Skeletal muscle cell (primary cell): ENCODE results near the gene NACA.
"Not testable (repeated sequence)": the region's sequence is repeated elsewhere in the genome, so short reads cannot be mapped to it uniquely, and the experiment has no call there.

Source experiments
- DNase-seq: peaks from one replicate; pipeline ENCODE4 v3.0.0-alpha.2; 2010; ENCODE audit warnings: low read depth
- H3K4me3 ChIP-seq: 2 replicates; pipeline ENCODE4 v1.5.1; 2011; ENCODE audit warnings: low read depth, mild to moderate bottlenecking, control low read depth, low read length, moderate library complexity

NACA gene

GRCh38 chr12:56726196-56726675, 1.1 kb upstream of the NACA start:
- not testable (repeated sequence) for DNase-seq, H3K4me3 ChIP-seq

GRCh38 chr12:56725723-56726102, 614 bp upstream of the NACA start:
- no peak for DNase-seq
- H3K4me3 ChIP-seq: peak overlapping the region; percentile 100

- DNase-seq: no peak
- peak overlapping the region; percentile 100 for H3K4me3 ChIP-seq
Observed at GRCh38 chr12:56724701-56724971, 463 bp downstream of the NACA start.

- H3K4me3 ChIP-seq: peak overlapping the region; percentile 100
- DNase-seq: peak; percentile 60
Observed at GRCh38 chr12:56723889-56724700, 1.0 kb downstream of the NACA start.

GRCh38 chr12:56723352-56723751, 1.7 kb downstream of the NACA start:
- DNase-seq: no peak
- peak overlapping the region; percentile 100 for H3K4me3 ChIP-seq

GRCh38 chr12:56722832-56723231, 2.3 kb downstream of the NACA start:
- H3K4me3 ChIP-seq: peak overlapping the region; percentile 100
- no peak for DNase-seq

- H3K4me3 ChIP-seq: peak overlapping the region; percentile 100
- DNase-seq: no peak
Observed at GRCh38 chr12:56721721-56722120, 3.4 kb downstream of the NACA start.

- no peak overlapping the region for H3K4me3 ChIP-seq
- DNase-seq: no peak
Observed at GRCh38 chr12:56721216-56721615, 3.9 kb downstream of the NACA start.

- H3K4me3 ChIP-seq: no peak overlapping the region
- DNase-seq: no peak
Observed at GRCh38 chr12:56720731-56721151, 4.4 kb downstream of the NACA start.

- DNase-seq: no peak
- no peak overlapping the region for H3K4me3 ChIP-seq
Observed at GRCh38 chr12:56719056-56719455, 6.0 kb downstream of the NACA start.

- H3K4me3 ChIP-seq: no peak overlapping the region
- no peak for DNase-seq
Observed at GRCh38 chr12:56718636-56719035, 6.5 kb downstream of the NACA start.

- no peak overlapping the region for H3K4me3 ChIP-seq
- no peak for DNase-seq
Observed at GRCh38 chr12:56718149-56718548, 7.0 kb downstream of the NACA start.

- no peak overlapping the region for H3K4me3 ChIP-seq
- no peak for DNase-seq
Observed at GRCh38 chr12:56716933-56717880, 7.9 kb downstream of the NACA start.

- H3K4me3 ChIP-seq: no peak overlapping the region
- no peak for DNase-seq
Observed at GRCh38 chr12:56716458-56716857, 8.6 kb downstream of the NACA start.

- DNase-seq: no peak
- H3K4me3 ChIP-seq: no peak overlapping the region
Observed at GRCh38 chr12:56715798-56716197, 9.3 kb downstream of the NACA start.

- H3K4me3 ChIP-seq: no peak overlapping the region
Observed at GRCh38 chr12:56714431-56714929, 10.6 kb downstream of the NACA start.

GRCh38 chr12:56713345-56713744, 11.8 kb downstream of the NACA start:
- H3K4me3 ChIP-seq: no peak overlapping the region
- no peak for DNase-seq

More at GRCh38 chr12:56714431-56714929, 10.6 kb downstream of the NACA start:
- DNase-seq: no peak

- H3K4me3 ChIP-seq: no peak overlapping the region
- no peak for DNase-seq
Observed at GRCh38 chr12:56709759-56710376, 15.2 kb downstream of the NACA start.

- DNase-seq, H3K4me3 ChIP-seq: not testable (repeated sequence)
Observed at GRCh38 chr12:56704522-56704921, 20.6 kb downstream of the NACA start.
